ENCODE results near the gene ATAD3C. TPM values are rescaled to one million over a fixed set of nuclear protein-coding genes. Genes with fewer than 3 reads are reported as not detected.

ATAD3C gene
- total and polyA plus RNA-seq, 2 of the 8 experiments (the other 6 are each of a cell fraction or from before 2014, with no cell fraction given): 2.0 to 2.7 TPM

GRCh38 chr1:1429671-1430073, 19.8 kb upstream of the ATAD3C start:
- WGBS, 2 experiments (ENCODE audit: extremely low coverage in 1 of 2, insufficient coverage in 1 of 2, insufficient read length in 1 of 2, insufficient replicate concordance in 2 of 2, low coverage in 1 of 2, low lambda C conversion rate in 2 of 2, missing lambda C conversion rate in 1 of 2): 93% methylated on average over 6 of the region's 6 CpGs; no CpG with 5 or more reads in 1 of the 2 experiments
- no peak overlapping the region for H3K56ac ChIP-seq (replicated peaks; ENCODE audit: insufficient read length, low read depth, low read length)
- no peak overlapping the region for H4K5ac ChIP-seq (ENCODE audit: insufficient read length, low read depth, low read length)
- no peak overlapping the region for H4K8ac ChIP-seq (ENCODE audit: extremely low read depth, insufficient read depth, low read length)
- H2BK12ac ChIP-seq (ENCODE audit: low read depth, low read length): 0 out of 2 replicates have a peak overlapping the region, but pooled peaks have one; percentile 75
- H3K9me3 ChIP-seq (ENCODE audit: insufficient read depth in 2 of 2, low read depth in 1 of 2, low read length in 1 of 2): peaks cover 0 to 3% of the 10 kb centered on the region in 2 experiments; a peak in 1 of 4 replicates
- H3K36me3 ChIP-seq (ENCODE audit: control insufficient read depth in 2 of 4, insufficient read depth in 4 of 4, low read length in 3 of 4): no peaks in the 10 kb centered on the region; a peak in 1 of 8 replicates
- no peaks in the 10 kb centered on the region for H3K27me3 ChIP-seq (replicated peaks in 1 of 4; ENCODE audit: control insufficient read depth in 3 of 4, extremely low read depth in 1 of 4, insufficient read depth in 3 of 4, low read length in 3 of 4)
- H2BK20ac ChIP-seq (ENCODE audit: low read length): no peak overlapping the region
- POLR2A ChIA-PET (ENCODE audit: partially characterized antibody): interaction anchor here (0.6 to 22.9 kb wide), 9 partner anchors 7 to 73 kb away, joined by 3 to 515 read pairs (median 3); partner anchors contain the start of genes ANKRD65, CCNL2 and MRPL20
- no peak overlapping the region for H3K23ac ChIP-seq (ENCODE audit: insufficient read length)
- H4K20me1 ChIP-seq (replicated peaks in 1 of 2; ENCODE audit: control insufficient read depth in 1 of 2, insufficient read depth in 2 of 2, low read length in 2 of 2): no peaks in the 10 kb centered on the region
- peak overlapping the region; percentile 73 for H4K91ac ChIP-seq (replicated peaks; ENCODE audit: insufficient read length, low read length)
- no peak overlapping the region for H3K27ac ChIP-seq (ENCODE audit: low read depth, low read length)
- H2BK5ac ChIP-seq (ENCODE audit: low read depth, low read length): no peak overlapping the region
- no peak overlapping the region for H2BK120ac ChIP-seq (replicated peaks; ENCODE audit: low read depth, low read length)
- H2BK15ac ChIP-seq (ENCODE audit: low read length): no peak overlapping the region
- peak overlapping the region; percentile 25 for H3K14ac ChIP-seq (ENCODE audit: insufficient read length)
- DNase-seq (ENCODE audit: low read depth in 1 of 2, low spot score in 2 of 2): no peak
- H3K18ac ChIP-seq (ENCODE audit: extremely low read depth, low read length): no peak overlapping the region
- H3K4ac ChIP-seq (replicated peaks; ENCODE audit: insufficient read length, low read depth, low read length): no peak overlapping the region
- H3K4me2 ChIP-seq (ENCODE audit: insufficient read depth in 1 of 2, low read depth in 2 of 2, low read length in 2 of 2): no peak overlapping the region
- H3K4me3 ChIP-seq (ENCODE audit: extremely low read depth in 1 of 4, insufficient read depth in 2 of 4, low read depth in 3 of 4, low read length in 4 of 4): no peak overlapping the region
- no peak for FAIRE-seq
- H3K79me1 ChIP-seq (ENCODE audit: low read depth, low read length): no peaks in the 10 kb centered on the region
- H3K23me2 ChIP-seq (ENCODE audit: low read depth, low read length): peaks cover 12% of the 10 kb centered on the region; the same call in 1 of the 2 replicates
- H3K79me2 ChIP-seq (ENCODE audit: control insufficient read depth in 1 of 2, insufficient read depth in 2 of 2, low read length in 2 of 2): no peaks in the 10 kb centered on the region
- no peak overlapping the region for H2AFZ ChIP-seq (ENCODE audit: low read length)
- H2AK5ac ChIP-seq (ENCODE audit: low read depth, low read length): no peak overlapping the region
- CTCF ChIA-PET (ENCODE audit: partially characterized antibody): interaction anchor here (0.9 to 4.4 kb wide), 8 partner anchors 9 to 237 kb away, joined by 3 to 36 read pairs (median 4); partner anchors contain the start of gene ANKRD65
- peaks cover 0 to 57% (median 41%) of the 10 kb centered on the region in 4 experiments; a peak in 6 of 7 replicates for H3K4me1 ChIP-seq (replicated peaks in 1 of 4; ENCODE audit: control insufficient read depth in 3 of 4, insufficient read depth in 4 of 4, low read length in 3 of 4)
- H3K9ac ChIP-seq (replicated peaks in 1 of 4; ENCODE audit: extremely low read depth in 1 of 4, low read depth in 3 of 4, low read length in 3 of 4): no peak overlapping the region
- TF ChIP-seq NRF1 (IDR thresholded peaks at IDR 0.05; ENCODE audit: low read depth, low read length): no peak

Data from H1 (cell line).